ENCODE measurements around the gene ZNF865.

The ZNF865 gene

DNA sequence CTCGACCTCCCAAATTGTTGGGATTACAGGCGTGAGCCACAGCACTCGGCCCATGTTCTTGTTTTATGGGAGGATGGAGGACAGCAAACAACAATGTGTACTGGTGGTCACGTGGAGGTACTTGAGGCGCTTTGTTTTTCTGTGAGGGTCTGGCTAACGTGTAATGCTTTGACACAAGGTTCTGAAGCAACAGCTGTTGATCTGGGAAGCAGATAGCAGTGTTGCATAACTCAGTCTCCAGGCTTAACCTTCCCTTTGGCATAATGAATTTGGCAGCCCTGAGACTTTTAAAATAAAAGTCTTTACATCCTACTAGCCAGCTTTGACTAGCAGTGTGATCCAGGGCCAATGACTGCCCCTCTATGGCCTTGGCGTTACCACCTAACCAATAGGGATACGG lies 28.4 kb downstream of the ZNF865 start:
- no peak for DNase-seq (ENCODE audit: low read depth)
- no peak overlapping the region for H3K4me3 ChIP-seq (ENCODE audit: control insufficient read depth, low read depth, low read length)
- TF ChIP-seq, protein P1, sequence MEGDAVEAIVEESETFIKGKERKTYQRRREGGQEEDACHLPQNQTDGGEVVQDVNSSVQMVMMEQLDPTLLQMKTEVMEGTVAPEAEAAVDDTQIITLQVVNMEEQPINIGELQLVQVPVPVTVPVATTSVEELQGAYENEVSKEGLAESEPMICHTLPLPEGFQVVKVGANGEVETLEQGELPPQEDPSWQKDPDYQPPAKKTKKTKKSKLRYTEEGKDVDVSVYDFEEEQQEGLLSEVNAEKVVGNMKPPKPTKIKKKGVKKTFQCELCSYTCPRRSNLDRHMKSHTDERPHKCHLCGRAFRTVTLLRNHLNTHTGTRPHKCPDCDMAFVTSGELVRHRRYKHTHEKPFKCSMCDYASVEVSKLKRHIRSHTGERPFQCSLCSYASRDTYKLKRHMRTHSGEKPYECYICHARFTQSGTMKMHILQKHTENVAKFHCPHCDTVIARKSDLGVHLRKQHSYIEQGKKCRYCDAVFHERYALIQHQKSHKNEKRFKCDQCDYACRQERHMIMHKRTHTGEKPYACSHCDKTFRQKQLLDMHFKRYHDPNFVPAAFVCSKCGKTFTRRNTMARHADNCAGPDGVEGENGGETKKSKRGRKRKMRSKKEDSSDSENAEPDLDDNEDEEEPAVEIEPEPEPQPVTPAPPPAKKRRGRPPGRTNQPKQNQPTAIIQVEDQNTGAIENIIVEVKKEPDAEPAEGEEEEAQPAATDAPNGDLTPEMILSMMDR (IDR thresholded peaks at IDR 0.05; ENCODE audit: control insufficient read depth, insufficient read depth, low read depth, low read length, missing control alignments): no peak

DNA sequence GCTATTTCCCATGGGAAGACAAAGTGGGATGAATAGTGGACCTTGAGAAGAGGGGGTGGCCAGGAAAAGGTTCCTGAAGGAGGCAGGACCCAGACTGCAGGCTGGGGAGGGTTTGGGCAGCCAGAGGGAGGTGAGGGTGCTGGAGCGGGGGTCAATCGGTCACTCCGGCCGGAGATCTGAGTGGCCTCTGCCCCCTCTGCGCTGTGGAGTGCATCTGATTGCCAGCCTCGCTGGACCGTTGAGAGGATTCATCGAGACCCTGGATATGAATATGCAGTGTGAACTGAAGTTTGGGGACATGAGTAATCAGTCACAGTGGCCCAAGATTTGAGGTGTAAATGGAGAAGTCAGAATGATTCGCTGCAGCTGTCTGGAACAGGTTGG lies 29.9 kb downstream of the ZNF865 start:
- DNase-seq (ENCODE audit: low read depth): no peak
- TF ChIP-seq, protein P1 (IDR thresholded peaks at IDR 0.05; ENCODE audit: control insufficient read depth, insufficient read depth, low read depth, low read length, missing control alignments): no peak

DNA sequence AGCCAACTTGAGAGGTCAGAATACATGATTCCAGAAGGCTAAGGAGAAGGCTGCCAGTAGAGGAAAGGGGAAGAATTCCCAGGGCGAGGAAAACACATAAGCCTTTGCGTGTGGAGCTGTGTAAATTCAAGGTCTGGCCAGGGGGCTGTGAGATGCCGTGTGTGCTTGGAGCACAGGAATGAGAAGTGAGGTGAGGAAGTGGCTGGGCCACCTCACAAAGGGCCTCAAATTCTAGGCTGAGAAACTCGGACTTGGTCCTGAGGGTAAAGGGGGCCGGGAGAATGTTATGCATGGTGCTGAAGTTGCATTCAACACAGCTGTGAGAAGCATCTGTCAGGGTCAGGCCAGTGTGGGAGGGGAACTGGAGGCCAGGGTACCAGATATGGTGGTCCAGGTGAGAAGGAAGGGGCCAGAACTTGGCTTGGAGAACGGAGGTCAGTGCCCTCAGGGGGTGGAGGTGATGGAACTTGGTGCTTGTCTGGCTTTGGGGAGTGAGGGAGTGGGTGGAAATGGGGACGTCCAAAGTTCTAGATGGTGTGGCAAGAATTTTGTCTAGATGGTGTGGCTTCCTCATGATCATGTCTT lies 30.5 kb downstream of the ZNF865 start:
- no peak for DNase-seq (ENCODE audit: low read depth)
- peak overlapping the region; percentile 99 for H3K4me3 ChIP-seq (ENCODE audit: control insufficient read depth, low read depth, low read length)
- TF ChIP-seq, protein P1 (IDR thresholded peaks at IDR 0.05; ENCODE audit: control insufficient read depth, insufficient read depth, low read depth, low read length, missing control alignments): no peak

More for the DNA sequence above, 29.9 kb downstream of the ZNF865 start:
- H3K4me3 ChIP-seq (ENCODE audit: control insufficient read depth, low read depth, low read length): peak overlapping the region; percentile 99

DNA sequence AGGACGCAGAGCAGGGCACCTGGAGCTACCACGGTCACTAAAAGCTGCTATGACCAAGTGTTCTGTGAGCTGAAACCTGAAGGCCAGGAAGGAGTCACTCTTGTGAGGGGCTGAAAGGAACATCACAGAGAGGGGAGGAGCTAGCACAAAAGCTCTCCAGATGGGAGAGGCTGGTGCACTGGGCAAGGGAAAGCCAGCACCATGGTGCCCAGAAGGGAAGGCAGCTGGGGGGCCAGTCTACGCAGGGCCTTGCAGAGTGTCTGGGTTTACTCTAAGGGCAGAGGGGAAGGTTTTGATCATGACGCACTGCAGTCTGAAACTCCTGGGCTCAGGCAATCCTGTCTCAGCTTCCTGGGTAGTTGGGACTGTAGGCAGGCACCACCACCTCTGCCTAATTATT lies 31.3 kb downstream of the ZNF865 start:
- no peak overlapping the region; the same call in 1 of the 2 replicates for H3K4me3 ChIP-seq (ENCODE audit: control insufficient read depth, low read depth, low read length)
- TF ChIP-seq, protein P1 (IDR thresholded peaks at IDR 0.05; ENCODE audit: control insufficient read depth, insufficient read depth, low read depth, low read length, missing control alignments): no peak

DNA sequence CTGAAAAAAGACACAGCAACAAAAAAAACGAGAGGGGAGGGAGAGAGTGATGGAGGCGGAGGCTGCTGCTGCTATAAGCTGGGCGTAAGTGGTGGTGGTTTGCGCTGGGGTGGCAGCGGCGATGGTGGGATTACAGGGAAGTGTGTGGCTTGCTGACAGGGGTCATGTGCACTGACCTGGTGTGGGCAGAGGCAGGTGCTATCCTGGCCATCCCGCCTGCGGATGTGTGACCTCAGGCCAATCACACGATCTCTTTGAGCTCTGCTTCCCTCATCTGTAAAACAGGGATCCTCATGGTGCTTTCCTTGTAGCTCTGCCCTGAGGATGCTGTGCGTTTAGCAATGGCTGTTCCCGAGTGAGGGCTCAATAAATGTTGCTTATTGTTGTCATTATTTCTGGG lies 32.1 kb downstream of the ZNF865 start:
- no peak for DNase-seq (ENCODE audit: low read depth)
- TF ChIP-seq, protein P1 (IDR thresholded peaks at IDR 0.05; ENCODE audit: control insufficient read depth, insufficient read depth, low read depth, low read length, missing control alignments): no peak

More for the DNA sequence above, 31.3 kb downstream of the ZNF865 start:
- no peak for DNase-seq (ENCODE audit: low read depth)

DNA sequence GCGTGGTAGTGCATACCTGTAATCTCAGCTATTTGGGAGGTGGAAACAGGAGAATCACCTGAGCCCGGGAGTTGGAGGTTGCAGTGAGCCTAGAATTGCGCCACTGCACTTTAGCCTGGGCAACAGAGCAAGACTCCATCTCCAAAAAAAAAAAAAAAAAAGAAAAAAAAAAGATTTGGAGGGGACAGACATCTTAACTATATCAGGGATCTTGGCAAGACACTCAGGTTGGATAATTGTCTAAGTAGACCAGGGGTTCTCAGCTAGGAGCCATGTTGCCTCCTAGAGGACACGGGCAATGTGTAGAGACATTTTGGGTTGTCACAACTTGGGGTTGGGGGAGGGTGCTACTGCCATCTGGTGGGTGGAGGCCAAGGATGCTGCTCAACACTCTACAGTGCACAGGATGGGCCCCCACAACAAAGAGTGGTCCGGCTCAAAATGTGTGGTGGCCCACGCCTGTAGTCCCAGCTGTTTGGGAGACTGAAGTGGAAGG lies 33.5 kb downstream of the ZNF865 start:
- no peak overlapping the region for H3K4me3 ChIP-seq (ENCODE audit: control insufficient read depth, low read depth, low read length)
- TF ChIP-seq, protein P1 (IDR thresholded peaks at IDR 0.05; ENCODE audit: control insufficient read depth, insufficient read depth, low read depth, low read length, missing control alignments): peak; percentile 50
- no peak for DNase-seq (ENCODE audit: low read depth)

More for the DNA sequence above, 32.1 kb downstream of the ZNF865 start:
- no peak overlapping the region for H3K4me3 ChIP-seq (ENCODE audit: control insufficient read depth, low read depth, low read length)
